DND-41 (cell line): ENCODE results near the gene NF2.
"Not testable (repeated sequence)": the region's sequence is repeated elsewhere in the genome, so short reads cannot be mapped to it uniquely, and the experiment has no call there.

Source experiments
- ATAC-seq: fragments of 200-7000 bp; cut with Tn5 transposase; 3 replicates; pipeline ENCODE4 v1.9.1; 2021; ENCODE audit warnings: low read depth; ENCODE audit not compliant: insufficient read depth
- DNase-seq: peaks from one replicate; pipeline ENCODE4 v3.0.0-alpha.2; 2020
- H2AFZ ChIP-seq: 2 replicates; pipeline ENCODE4 v1.6.0; 2012; ENCODE audit warnings: low read depth, low read length
- H3K27ac ChIP-seq: 2 replicates; pipeline ENCODE4 v1.5.1; 2012; ENCODE audit warnings: low read length, inconsistent platforms
- H3K27me3 ChIP-seq: fragments of 200-600 bp; sonication (generic); 2 replicates; pipeline ENCODE4 v1.6.0; 2012; ENCODE audit warnings: low read length, mild to moderate bottlenecking, inconsistent platforms; ENCODE audit not compliant: insufficient read depth, poor library complexity
- H3K36me3 ChIP-seq: 2 replicates; pipeline ENCODE4 v1.5.1; 2012; ENCODE audit warnings: low read length, inconsistent platforms; ENCODE audit not compliant: insufficient read depth
- H3K4me1 ChIP-seq: 2 replicates; pipeline ENCODE4 v1.5.1; 2012; ENCODE audit warnings: mild to moderate bottlenecking, low read length; ENCODE audit not compliant: insufficient read depth
- H3K4me2 ChIP-seq: 2 replicates; pipeline ENCODE4 v1.6.0; 2012; ENCODE audit warnings: mild to moderate bottlenecking, moderate library complexity, low read length, inconsistent platforms; ENCODE audit not compliant: insufficient read depth
- H3K4me3 ChIP-seq, 2 experiments: fragments of 200-600 bp in 1 of 2; shearing (Covaris generic) in 1 of 2; 2 replicates each; pipeline ENCODE4 v1.5.1; 2012 to 2016; ENCODE audit warnings: inconsistent platforms in 2 of 2, low read length in 2 of 2, mild to moderate bottlenecking in 2 of 2, low read depth in 1 of 2, moderate library complexity in 1 of 2
- H3K79me2 ChIP-seq: 2 replicates; pipeline ENCODE4 v1.6.0; 2012; ENCODE audit warnings: low read length, inconsistent platforms; ENCODE audit not compliant: insufficient read depth
- H3K9ac ChIP-seq: 2 replicates; pipeline ENCODE4 v1.6.0; 2012; ENCODE audit warnings: low read depth, mild to moderate bottlenecking, inconsistent platforms, low read length, moderate library complexity
- H3K9me3 ChIP-seq: 2 replicates; pipeline ENCODE4 v1.5.1; 2012; ENCODE audit warnings: low read length, moderate library complexity, mild to moderate bottlenecking, inconsistent platforms; ENCODE audit not compliant: insufficient read depth, severe bottlenecking
- H4K20me1 ChIP-seq: 2 replicates; pipeline ENCODE4 v1.6.0; 2012; ENCODE audit warnings: low read length; ENCODE audit not compliant: insufficient read depth
- EZH2 ChIP-seq: IDR thresholded peaks from 3 replicates; pipeline ENCODE4 v1.6.1; 2012; ENCODE audit warnings: borderline replicate concordance, low read depth, mild to moderate bottlenecking, moderate library complexity, low read length, inconsistent platforms; ENCODE audit not compliant: severe bottlenecking
- TF ChIP-seq, protein P1 (sequence below): IDR thresholded peaks from 2 replicates; pipeline ENCODE4 v1.5.1; 2012; ENCODE audit warnings: borderline replicate concordance, low read length, moderate library complexity, mild to moderate bottlenecking; ENCODE audit not compliant: poor library complexity, severe bottlenecking; ENCODE audit errors: extremely low read depth

NF2 gene

DNA sequence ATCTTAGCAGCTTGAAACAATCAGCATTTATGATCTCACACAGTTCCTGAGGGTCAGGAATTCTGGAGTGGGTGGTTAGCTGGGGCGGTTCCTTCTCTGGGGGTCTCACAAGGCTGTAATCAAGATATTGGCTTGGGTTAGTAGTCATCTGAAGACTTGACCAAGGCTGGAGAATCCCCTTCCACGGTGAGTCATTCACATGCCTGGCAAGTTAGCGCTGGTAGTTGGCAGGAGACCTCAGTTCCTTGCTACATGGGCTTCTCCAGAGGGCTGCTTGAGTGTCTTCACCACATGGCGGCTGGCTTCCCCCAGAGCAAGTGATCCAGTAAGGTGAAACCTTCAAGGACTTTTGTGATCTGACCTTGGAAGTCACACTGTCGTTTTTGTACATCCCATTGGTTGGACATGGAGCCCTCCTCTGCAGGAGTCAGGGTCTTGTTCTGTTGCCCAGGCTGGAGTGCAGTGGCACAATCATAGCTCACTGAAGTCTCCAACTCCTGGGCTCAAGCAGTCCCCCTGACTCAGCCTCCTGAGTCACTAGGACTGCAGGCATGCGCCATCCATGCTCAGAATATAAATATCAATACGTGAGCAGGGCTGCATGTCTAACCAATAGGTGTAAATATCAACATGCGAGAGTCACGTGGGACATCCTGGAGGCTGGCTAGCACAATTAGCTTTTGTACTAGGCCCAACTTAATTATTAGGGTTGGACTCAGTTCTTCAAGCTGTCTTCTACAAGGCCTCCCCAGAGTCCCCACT, 15.3 kb upstream of the NF2 start:
- TF ChIP-seq, protein P1, sequence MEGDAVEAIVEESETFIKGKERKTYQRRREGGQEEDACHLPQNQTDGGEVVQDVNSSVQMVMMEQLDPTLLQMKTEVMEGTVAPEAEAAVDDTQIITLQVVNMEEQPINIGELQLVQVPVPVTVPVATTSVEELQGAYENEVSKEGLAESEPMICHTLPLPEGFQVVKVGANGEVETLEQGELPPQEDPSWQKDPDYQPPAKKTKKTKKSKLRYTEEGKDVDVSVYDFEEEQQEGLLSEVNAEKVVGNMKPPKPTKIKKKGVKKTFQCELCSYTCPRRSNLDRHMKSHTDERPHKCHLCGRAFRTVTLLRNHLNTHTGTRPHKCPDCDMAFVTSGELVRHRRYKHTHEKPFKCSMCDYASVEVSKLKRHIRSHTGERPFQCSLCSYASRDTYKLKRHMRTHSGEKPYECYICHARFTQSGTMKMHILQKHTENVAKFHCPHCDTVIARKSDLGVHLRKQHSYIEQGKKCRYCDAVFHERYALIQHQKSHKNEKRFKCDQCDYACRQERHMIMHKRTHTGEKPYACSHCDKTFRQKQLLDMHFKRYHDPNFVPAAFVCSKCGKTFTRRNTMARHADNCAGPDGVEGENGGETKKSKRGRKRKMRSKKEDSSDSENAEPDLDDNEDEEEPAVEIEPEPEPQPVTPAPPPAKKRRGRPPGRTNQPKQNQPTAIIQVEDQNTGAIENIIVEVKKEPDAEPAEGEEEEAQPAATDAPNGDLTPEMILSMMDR, result no peak
- no peak for TF ChIP-seq EZH2
- ATAC-seq (no peak), DNase-seq (no peak)
- Histone ChIP-seq H2AFZ (no peak overlapping the region), H3K36me3 (no peaks in the 10 kb centered on the region), H4K20me1 (no peaks in the 10 kb centered on the region), H3K4me2 (no peak overlapping the region), H3K4me3 (no peak overlapping the region), H3K27ac (no peak overlapping the region), H3K9ac (no peak overlapping the region), H3K27me3 (no peaks in the 10 kb centered on the region), H3K9me3 (no peaks in the 10 kb centered on the region), H3K79me2 (no peaks in the 10 kb centered on the region), H3K4me1 (peaks cover 6% of the 10 kb centered on the region)

DNA sequence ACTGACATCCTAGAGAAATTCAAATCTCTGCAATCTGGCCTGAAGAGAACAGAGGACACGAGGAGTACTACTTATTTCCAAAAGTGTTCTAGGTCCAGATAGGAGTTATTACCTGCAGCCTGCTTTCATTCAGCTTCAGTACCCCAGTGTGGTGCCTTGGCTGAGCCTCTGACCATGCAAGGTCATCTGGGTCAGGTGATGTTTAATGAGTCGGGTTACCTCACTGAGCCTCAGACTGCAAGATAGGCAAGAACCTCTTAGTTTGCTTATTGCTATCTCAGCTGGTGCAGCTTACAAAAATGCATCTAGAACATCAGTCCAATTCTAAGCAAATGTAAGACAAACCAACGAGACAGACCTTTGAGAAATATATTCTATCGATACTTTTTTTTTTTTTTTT, 9.5 kb upstream of the NF2 start:
- Histone ChIP-seq H3K79me2 (no peaks in the 10 kb centered on the region), H3K4me1 (peaks cover 5% of the 10 kb centered on the region; the same call in 1 of the 2 replicates), H4K20me1 (no peaks in the 10 kb centered on the region), H3K27me3 (no peaks in the 10 kb centered on the region), H3K4me2 (no peak overlapping the region), H2AFZ (no peak overlapping the region), H3K9me3 (no peaks in the 10 kb centered on the region), H3K9ac (no peak overlapping the region), H3K4me3 (no peak overlapping the region), H3K36me3 (no peaks in the 10 kb centered on the region), H3K27ac (no peak overlapping the region)
- no peak for DNase-seq
- ATAC-seq, result no peak
- no peak for TF ChIP-seq EZH2
- TF ChIP-seq, protein P1, result no peak

DNA sequence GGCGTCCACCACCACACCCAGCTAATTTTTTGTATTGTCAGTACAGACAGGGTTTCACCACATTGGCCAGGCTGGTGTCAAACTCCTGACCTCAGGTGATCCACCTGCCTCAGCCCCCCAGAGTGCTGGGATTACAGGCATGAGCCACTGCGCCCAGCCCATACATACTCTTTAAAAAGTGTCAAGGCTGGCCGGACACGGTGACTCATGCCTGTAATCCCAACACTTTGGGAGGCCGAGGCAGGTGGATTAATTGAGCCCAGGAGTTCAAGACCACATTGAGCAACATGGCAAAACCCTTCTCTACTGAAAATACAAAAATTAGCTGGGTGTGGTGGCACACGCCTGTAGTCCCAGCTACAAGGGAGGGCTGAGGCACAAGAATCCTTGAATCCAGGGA, 9.0 kb upstream of the NF2 start:
- H4K20me1 ChIP-seq, H3K27ac ChIP-seq, DNase-seq, H2AFZ ChIP-seq, H3K36me3 ChIP-seq, ATAC-seq, H3K4me2 ChIP-seq, H3K9me3 ChIP-seq, H3K79me2 ChIP-seq, H3K9ac ChIP-seq, H3K4me1 ChIP-seq, H3K27me3 ChIP-seq, H3K4me3 ChIP-seq: not testable (repeated sequence)

DNA sequence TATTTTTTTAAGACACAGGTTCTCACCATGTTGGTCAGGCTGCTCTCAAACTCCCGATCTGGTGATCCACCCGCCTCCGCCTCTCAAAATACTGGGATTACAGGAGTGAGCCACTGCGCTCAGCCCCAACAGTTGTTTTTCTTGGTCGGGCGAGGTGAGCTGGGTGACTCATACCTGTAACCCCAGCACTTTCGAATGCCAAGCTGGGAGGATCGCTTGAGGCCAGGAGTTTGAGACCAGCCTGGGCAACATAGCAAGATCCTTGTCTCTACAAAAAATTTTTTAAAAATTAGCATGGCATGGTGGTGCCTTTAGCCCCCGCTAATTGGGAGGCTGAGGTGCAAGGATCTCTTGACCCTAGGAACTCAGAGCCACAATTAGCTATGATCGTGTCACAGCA, 7.0 kb upstream of the NF2 start:
- no peaks in the 10 kb centered on the region for H3K27me3 ChIP-seq
- H3K9me3 ChIP-seq, result no peaks in the 10 kb centered on the region
- no peak for TF ChIP-seq EZH2
- TF ChIP-seq, protein P1, result no peak
- H3K27ac ChIP-seq, result no peak overlapping the region
- H3K4me1 ChIP-seq, result no peaks in the 10 kb centered on the region
- no peak overlapping the region for H3K4me2 ChIP-seq
- H4K20me1 ChIP-seq, result no peaks in the 10 kb centered on the region
- no peaks in the 10 kb centered on the region for H3K36me3 ChIP-seq
- no peak overlapping the region for H3K9ac ChIP-seq
- no peak for DNase-seq
- no peaks in the 10 kb centered on the region for H3K79me2 ChIP-seq
- ATAC-seq, result no peak
- H2AFZ ChIP-seq, result no peak overlapping the region
- no peak overlapping the region for H3K4me3 ChIP-seq

DNA sequence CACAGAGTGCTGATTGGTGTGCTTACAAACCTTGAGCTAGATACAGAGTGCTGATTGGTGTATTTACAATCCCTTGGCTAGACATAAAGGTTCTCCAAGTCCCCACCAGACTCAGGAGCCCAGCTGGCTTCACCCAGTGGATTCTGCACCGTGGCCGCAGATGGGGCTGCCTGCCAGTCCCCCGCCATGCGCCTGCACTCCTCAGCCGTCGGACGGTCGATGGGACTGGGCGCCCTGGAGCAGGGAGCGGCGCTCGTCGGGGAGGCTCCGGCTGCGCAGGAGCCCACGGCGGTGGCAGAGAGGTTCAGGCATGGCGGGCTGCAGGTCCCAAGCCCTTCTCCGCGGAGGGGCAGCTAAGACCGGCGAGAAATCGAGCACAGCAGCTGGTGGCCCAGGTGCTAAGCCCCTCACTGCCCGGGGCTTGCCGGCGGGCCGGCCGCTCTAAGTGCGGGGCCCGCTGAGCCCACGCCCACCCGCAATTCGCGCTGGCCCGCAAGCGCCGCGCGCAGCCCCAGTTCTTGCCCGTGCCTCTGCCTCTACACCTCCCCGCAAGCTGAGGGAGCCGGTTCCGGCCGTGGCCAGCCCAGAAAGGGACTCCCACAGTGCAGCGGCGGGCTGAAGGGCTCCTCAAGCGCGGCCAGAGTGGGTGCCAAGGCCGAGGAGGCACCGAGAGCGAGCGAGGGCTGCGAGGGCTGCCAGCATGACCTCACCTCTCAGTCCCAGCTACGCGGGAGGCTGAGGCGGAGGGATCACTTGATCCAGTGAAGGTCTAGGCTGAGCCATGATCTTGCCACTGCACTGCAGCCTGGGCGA, 5.4 kb upstream of the NF2 start:
- H3K27me3 ChIP-seq, H3K36me3 ChIP-seq, H4K20me1 ChIP-seq, H3K4me3 ChIP-seq, H2AFZ ChIP-seq, ATAC-seq, H3K9me3 ChIP-seq, H3K4me1 ChIP-seq, H3K4me2 ChIP-seq, H3K79me2 ChIP-seq, H3K27ac ChIP-seq, DNase-seq, H3K9ac ChIP-seq: not testable (repeated sequence)
